Upper lobe of right lung (tissue), 1 donor: ENCODE data around the gene BCL7B. TPM values are rescaled to one million over a fixed set of nuclear protein-coding genes. Genes with fewer than 3 reads are reported as not detected.
"Not testable (repeated sequence)": the region's sequence is repeated elsewhere in the genome, so short reads cannot be mapped to it uniquely, and the experiment has no call there.

Experiments
- ATAC-seq: fragments of 200-7000 bp; cut with Tn5 transposase; one replicate; pipeline ENCODE4 v1.9.1; 2020; ENCODE audit warnings: mild to moderate bottlenecking, moderate library complexity
- DNase-seq: peaks from one replicate; pipeline ENCODE4 v3.0.0-alpha.2; 2020
- H3K27ac ChIP-seq: fragments of 200-600 bp; one replicate; pipeline ENCODE4 v1.8.0; 2022
- H3K27me3 ChIP-seq: fragments of 200-600 bp; one replicate; pipeline ENCODE4 v1.8.0; 2022; ENCODE audit warnings: mild to moderate bottlenecking
- H3K36me3 ChIP-seq: fragments of 200-600 bp; one replicate; pipeline ENCODE4 v1.8.0; 2022
- H3K4me1 ChIP-seq: fragments of 200-600 bp; one replicate; pipeline ENCODE4 v1.8.0; 2022
- H3K4me3 ChIP-seq: fragments of 200-600 bp; one replicate; pipeline ENCODE4 v1.8.0; 2022; ENCODE audit warnings: mild to moderate bottlenecking
- H3K9me3 ChIP-seq: fragments of 200-600 bp; one replicate; pipeline ENCODE4 v1.8.0; 2022
- CTCF ChIP-seq: fragments of 200-600 bp; IDR thresholded peaks from one replicate; pipeline ENCODE4 v1.8.0; 2022; ENCODE audit warnings: antibody characterized with exemption
- intact Hi-C: fragments of 100-400 bp; cut with DNase I; formaldehyde crosslinking; loops from one replicate; pipeline ENCODE4 v1.11.0; 2022
- total RNA-seq: library from RNA; stranded (reverse); fragmentation: NEBNext Ultra II Directional; extraction: Animal tissue kit (Norgen Biotek cat#: 25700); gene quantifications from one replicate; pipeline ENCODE4 v1.2.1, GENCODE V29; 2021
- donor health status: DM: no; HTN: yes; CAD: no; lungs with severe emphysema.

Gene BCL7B
- total RNA-seq, 1 donor from 2014 or later = 71.8 TPM

GRCh38 chr7:73567846-73568685 lies 10.6 kb upstream of the BCL7B start:
- Histone ChIP-seq H3K4me1 (peaks cover 6% of the 10 kb centered on the region), H3K27me3 (no peaks in the 10 kb centered on the region), H3K9me3 (no peaks in the 10 kb centered on the region), H3K4me3 (no peak overlapping the region), H3K36me3 (peaks cover 38% of the 10 kb centered on the region), H3K27ac (no peak overlapping the region)
- DNase-seq = no peak
- intact Hi-C loops = no loop called here
- ATAC-seq = no peak
- no peak for TF ChIP-seq CTCF

GRCh38 chr7:73567140-73567539 lies 9.7 kb upstream of the BCL7B start:
- ATAC-seq = no peak
- intact Hi-C loops = no loop called here
- no peak for DNase-seq
- H3K27ac ChIP-seq = no peak overlapping the region
- H3K9me3 ChIP-seq = no peaks in the 10 kb centered on the region
- no peaks in the 10 kb centered on the region for H3K27me3 ChIP-seq
- TF ChIP-seq CTCF = no peak
- peaks cover 29% of the 10 kb centered on the region for H3K36me3 ChIP-seq
- H3K4me3 ChIP-seq = no peak overlapping the region
- H3K4me1 ChIP-seq = peaks cover 6% of the 10 kb centered on the region

GRCh38 chr7:73566431-73566830 lies 8.9 kb upstream of the BCL7B start:
- H3K4me1 ChIP-seq, H3K9me3 ChIP-seq, intact Hi-C loops, H3K27ac ChIP-seq, H3K27me3 ChIP-seq, DNase-seq, ATAC-seq: not testable (repeated sequence)
- Histone ChIP-seq H3K36me3 (peaks cover 22% of the 10 kb centered on the region), H3K4me3 (peak overlapping the region; percentile 43)

- no peak for TF ChIP-seq CTCF
- Histone ChIP-seq H3K9me3 (no peaks in the 10 kb centered on the region), H3K27me3 (no peaks in the 10 kb centered on the region), H3K36me3 (peaks cover 16% of the 10 kb centered on the region), H3K27ac (peak overlapping the region; percentile 63), H3K4me3 (peak overlapping the region; percentile 43), H3K4me1 (peaks cover 6% of the 10 kb centered on the region)
- intact Hi-C loops = no loop called here
- DNase-seq = no peak
- no peak for ATAC-seq
Measured at GRCh38 chr7:73565675-73566340, 8.3 kb upstream of the BCL7B start.

- DNase-seq = no peak
- intact Hi-C loops = no loop called here
- no peak for TF ChIP-seq CTCF
Measured at GRCh38 chr7:73560109-73560835, 2.8 kb upstream of the BCL7B start.

GRCh38 chr7:73557108-73557396 lies 438 bp downstream of the BCL7B start:
- no peaks in the 10 kb centered on the region for H3K9me3 ChIP-seq
- ATAC-seq (peak; percentile 96), DNase-seq (peak; percentile 98)
- intact Hi-C loops = no loop called here
- H3K27me3 ChIP-seq = no peaks in the 10 kb centered on the region
- H3K4me1 ChIP-seq = peaks cover 19% of the 10 kb centered on the region
- no peak for TF ChIP-seq CTCF
- H3K27ac ChIP-seq = peak overlapping the region; percentile 97
- peak overlapping the region; percentile 89 for H3K4me3 ChIP-seq
- H3K36me3 ChIP-seq = peaks cover 25% of the 10 kb centered on the region

More at GRCh38 chr7:73560109-73560835, 2.8 kb upstream of the BCL7B start:
- Histone ChIP-seq H3K36me3 (no peaks in the 10 kb centered on the region), H3K4me1 (peaks cover 13% of the 10 kb centered on the region), H3K9me3 (no peaks in the 10 kb centered on the region), H3K4me3 (no peak overlapping the region), H3K27ac (no peak overlapping the region), H3K27me3 (no peaks in the 10 kb centered on the region)
- ATAC-seq = no peak
